GM23338 (cell line): ENCODE data around the gene TRPC6. TPM values are rescaled to one million over a fixed set of nuclear protein-coding genes. Genes with fewer than 3 reads are reported as not detected.

Experiments
- ATAC-seq: fragments of 200-7000 bp; cut with Tn5 transposase; 3 replicates; pipeline ENCODE4 v1.9.1; 2020
- DNase-seq: peaks from one replicate; pipeline ENCODE4 v3.0.0-alpha.2; 2015; ENCODE audit warnings: low spot score
- H2AFZ ChIP-seq: fragments of 200-600 bp; sonication (generic); 2 replicates; pipeline ENCODE4 v1.8.0; 2016; ENCODE audit warnings: antibody characterized with exemption, mild to moderate bottlenecking, moderate library complexity
- H3F3A ChIP-seq: fragments of 200-600 bp; sonication (generic); replicated peaks from 2 replicates; pipeline ENCODE4 v1.8.0; 2017; ENCODE audit warnings: antibody characterized with exemption, mixed run types, low read depth
- H3K27ac ChIP-seq: fragments of 200-600 bp; sonication (generic); 2 replicates; pipeline ENCODE4 v1.6.1; 2016; ENCODE audit warnings: low read depth
- H3K27me3 ChIP-seq: fragments of 200-600 bp; sonication (generic); 2 replicates; pipeline ENCODE4 v1.8.0; 2016; ENCODE audit warnings: mild to moderate bottlenecking, mixed run types, moderate library complexity; ENCODE audit not compliant: insufficient read depth
- H3K36me3 ChIP-seq: fragments of 200-600 bp; sonication (generic); 2 replicates; pipeline ENCODE4 v1.8.0; 2016; ENCODE audit warnings: mild to moderate bottlenecking; ENCODE audit not compliant: insufficient read depth
- H3K4me1 ChIP-seq: fragments of 200-600 bp; sonication (generic); 2 replicates; pipeline ENCODE4 v1.8.0; 2016; ENCODE audit warnings: mild to moderate bottlenecking, moderate library complexity; ENCODE audit not compliant: insufficient read depth
- H3K4me2 ChIP-seq: fragments of 200-600 bp; sonication (generic); 2 replicates; pipeline ENCODE4 v1.7.1; 2017; ENCODE audit warnings: mixed run types
- H3K4me3 ChIP-seq: fragments of 200-600 bp; sonication (generic); 2 replicates; pipeline ENCODE4 v1.6.1; 2016; ENCODE audit warnings: mixed run types
- H3K79me2 ChIP-seq: fragments of 200-600 bp; sonication (generic); replicated peaks from 2 replicates; pipeline ENCODE4 v1.8.0; 2017; ENCODE audit warnings: mild to moderate bottlenecking; ENCODE audit not compliant: insufficient read depth
- H3K9me2 ChIP-seq: fragments of 200-600 bp; sonication (generic); 2 replicates; pipeline ENCODE4 v1.8.0; 2017; ENCODE audit not compliant: insufficient read depth
- H4K20me1 ChIP-seq: fragments of 200-600 bp; sonication (generic); replicated peaks from 2 replicates; pipeline ENCODE4 v1.8.0; 2017; ENCODE audit warnings: mild to moderate bottlenecking; ENCODE audit not compliant: insufficient read depth
- H3K27ac Mint-ChIP-seq: 2 replicates; pipeline ENCODE4 v1.8.0; 2020; ENCODE audit warnings: inconsistent platforms, mild to moderate bottlenecking, moderate library complexity, mixed read lengths
- H3K27me3 Mint-ChIP-seq: 3 replicates; pipeline ENCODE4 v1.8.0; 2022; ENCODE audit warnings: low read depth, mild to moderate bottlenecking, moderate library complexity, mixed read lengths, inconsistent platforms; ENCODE audit not compliant: insufficient read depth, poor library complexity
- H3K36me3 Mint-ChIP-seq: 3 replicates; pipeline ENCODE4 v1.8.0; 2021; ENCODE audit warnings: low read depth, mild to moderate bottlenecking, inconsistent platforms, moderate library complexity, mixed read lengths
- H3K4me1 Mint-ChIP-seq: 3 replicates; pipeline ENCODE4 v1.8.0; 2020; ENCODE audit warnings: mild to moderate bottlenecking, inconsistent platforms, mixed read lengths
- H3K4me3 Mint-ChIP-seq: 3 replicates; pipeline ENCODE4 v1.8.0; 2021; ENCODE audit warnings: moderate library complexity, mild to moderate bottlenecking, inconsistent platforms, mixed read lengths
- H3K9me3 Mint-ChIP-seq: 3 replicates; pipeline ENCODE4 v1.8.0; 2020; ENCODE audit warnings: moderate library complexity, mild to moderate bottlenecking, inconsistent platforms, mixed read lengths
- CREB1 ChIP-seq: fragments of 250-450 bp; sonication (Bioruptor Pico); IDR thresholded peaks from 2 replicates; pipeline ENCODE4 v1.5.0; 2020; ENCODE audit warnings: low read depth, mild to moderate bottlenecking, moderate library complexity
- CTCF ChIP-seq, 2 experiments: fragments of 200-600 bp in 1 of 2; sonication (generic) in 1 of 2; conservative IDR thresholded peaks; 2 replicates each; pipeline versions ENCODE4 v1.5.1 to v1.6.1; 2016 to 2017; ENCODE audit warnings: antibody characterized with exemption in 2 of 2, low read depth in 2 of 2, mild to moderate bottlenecking in 2 of 2, moderate library complexity in 1 of 2
- ETS1 ChIP-seq: IDR thresholded peaks from 2 replicates; pipeline ENCODE4 v1.6.1; 2016; ENCODE audit warnings: antibody characterized with exemption
- EZH2 ChIP-seq: fragments of 200-600 bp; sonication (generic); IDR thresholded peaks from one replicate; pipeline ENCODE4 v1.8.0; 2017; ENCODE audit warnings: antibody characterized with exemption, mild to moderate bottlenecking, low read depth; ENCODE audit not compliant: unreplicated experiment
- EZH2phosphoT487 ChIP-seq: fragments of 200-600 bp; sonication (generic); IDR thresholded peaks from one replicate; pipeline ENCODE4 v1.8.1; 2018; ENCODE audit warnings: antibody characterized with exemption; ENCODE audit not compliant: unreplicated experiment
- JUNB ChIP-seq: IDR thresholded peaks from one replicate; pipeline ENCODE4 v1.6.1; 2016; ENCODE audit warnings: antibody characterized with exemption; ENCODE audit not compliant: unreplicated experiment
- NANOG ChIP-seq: IDR thresholded peaks from 2 replicates; pipeline ENCODE4 v1.6.1; 2016; ENCODE audit warnings: antibody characterized with exemption, borderline replicate concordance
- POLR2AphosphoS5 ChIP-seq: IDR thresholded peaks from 2 replicates; pipeline ENCODE4 v1.6.1; 2016; ENCODE audit warnings: antibody characterized with exemption, low read depth
- REST ChIP-seq: IDR thresholded peaks from one replicate; pipeline ENCODE4 v1.6.1; 2018; ENCODE audit warnings: antibody characterized with exemption; ENCODE audit not compliant: unreplicated experiment
- STAT1 ChIP-seq: IDR thresholded peaks from one replicate; pipeline ENCODE4 v1.6.1; 2016; ENCODE audit warnings: antibody characterized with exemption; ENCODE audit not compliant: unreplicated experiment
- ZNF114 ChIP-seq: fragments of 250-450 bp; sonication (Bioruptor Pico); IDR thresholded peaks from 2 replicates; pipeline ENCODE4 v1.5.0; 2020; ENCODE audit warnings: mild to moderate bottlenecking, moderate library complexity
- ZNF331 ChIP-seq: fragments of 250-450 bp; sonication (Bioruptor Pico); IDR thresholded peaks from 2 replicates; pipeline ENCODE4 v1.5.0; 2020; ENCODE audit warnings: low read depth, mild to moderate bottlenecking, moderate library complexity
- ZNF462 ChIP-seq: fragments of 250-450 bp; sonication (Bioruptor Pico); IDR thresholded peaks from 2 replicates; pipeline ENCODE4 v1.5.0; 2020; ENCODE audit warnings: mild to moderate bottlenecking, moderate library complexity
- polyA plus RNA-seq: library from polyadenylated mRNA; unstranded; fragments of >200 nt; fragmentation: Nextera tagmentation; extraction: Ambion mirVana; gene quantifications from 2 replicates; pipeline ENCODE4 v1.2.1, GENCODE V29; 2016
- total RNA-seq: library from RNA; depleted of rRNA; stranded (reverse); fragments of >200 nt; shearing (Covaris generic); gene quantifications from 2 replicates; pipeline ENCODE4 v1.2.3, GENCODE V29; 2014

The TRPC6 gene
- total and polyA plus RNA-seq, 2 experiments from 2014 or later, result 0.05 to 4.4 TPM

GRCh38 chr11:101555366-101555765 lies 28.4 kb downstream of the TRPC6 start:
- Histone ChIP-seq H3K36me3 (no peaks in the 10 kb centered on the region), H3K27me3 (no peaks in the 10 kb centered on the region), H3K4me1 (no peaks in the 10 kb centered on the region), H3K4me2 (no peak overlapping the region), H3K27ac (no peak overlapping the region), H3K4me3 (no peak overlapping the region), H3K79me2 (no peaks in the 10 kb centered on the region), H2AFZ (no peak overlapping the region), H3F3A (no peaks in the 10 kb centered on the region), H3K9me2 (no peaks in the 10 kb centered on the region), H4K20me1 (no peaks in the 10 kb centered on the region)
- H3K27me3 Mint-ChIP-seq, result no peaks in the 10 kb centered on the region
- no peaks in the 10 kb centered on the region for H3K9me3 Mint-ChIP-seq
- no peak for DNase-seq
- no peak overlapping the region for H3K27ac Mint-ChIP-seq
- no peaks in the 10 kb centered on the region for H3K36me3 Mint-ChIP-seq
- no peaks in the 10 kb centered on the region for H3K4me1 Mint-ChIP-seq
- TF ChIP-seq ZNF462 (CRISPR knock-in tag) (no peak), NANOG (no peak), JUNB (no peak), CREB1 (CRISPR knock-in tag) (no peak), EZH2 (no peak), ZNF114 (CRISPR knock-in tag) (no peak), ETS1 (no peak), ZNF331 (CRISPR knock-in tag) (no peak), POLR2AphosphoS5 (no peak), EZH2phosphoT487 (no peak), REST (no peak), STAT1 (no peak), CTCF (conservative IDR thresholded peaks at IDR 0.05; ENCODE audit: low read depth in 2 of 2) (no peak)
- no peak for ATAC-seq
- no peak overlapping the region for H3K4me3 Mint-ChIP-seq
